PFSK-1 (cell line): Measurements from ENCODE around the gene TRPC3.

Source experiments
- POLR2AphosphoS5 ChIP-seq: IDR thresholded peaks from 2 replicates; pipeline ENCODE4 v1.6.1; 2012; ENCODE audit warnings: low read depth, mild to moderate bottlenecking, control low read depth, low read length, moderate library complexity
- TAF1 ChIP-seq: IDR thresholded peaks from 2 replicates; pipeline ENCODE4 v1.6.1; 2012; ENCODE audit warnings: low read length, control low read depth, borderline replicate concordance; ENCODE audit not compliant: insufficient read depth

DNA sequence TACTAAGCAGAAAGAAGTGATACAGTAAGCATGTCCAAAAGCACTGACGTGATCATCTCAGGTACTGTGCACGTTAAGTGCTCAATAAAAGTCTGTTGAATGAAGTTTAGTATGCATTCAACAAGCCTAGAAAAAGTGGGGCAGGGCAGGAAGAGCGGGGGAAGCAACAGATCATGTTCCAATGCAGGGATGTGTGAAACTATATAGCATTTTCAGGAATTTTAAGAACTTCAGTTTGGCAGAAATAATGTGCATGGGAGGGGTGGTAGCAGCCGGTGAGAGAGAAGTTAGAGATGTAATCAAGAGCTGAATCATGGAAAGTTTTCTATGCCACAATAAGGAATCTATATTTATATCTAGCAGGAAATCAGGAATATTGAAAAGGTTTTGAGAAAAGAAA is 109.0 kb downstream of the TRPC3 start:
- TF ChIP-seq TAF1 = no peak
- TF ChIP-seq POLR2AphosphoS5 = no peak
